ENCODE measurements around the gene PRR14L.
"Not testable (repeated sequence)": the region's sequence is repeated elsewhere in the genome, so short reads cannot be mapped to it uniquely, and the experiment has no call there.

Gene PRR14L

GRCh38 chr22:31749636-31750364 is at the start of gene PRR14L:
Gene PRR14L, minus strand, starts transcription at chr22:31750132. Its CDS starts 11,272 bp downstream, at chr22:31738860.
- DNase-seq (ENCODE audit: low spot score) = peak; percentile 97

GRCh38 chr22:31799358-31799757 is 49.4 kb upstream of the PRR14L start:
- DNase-seq (ENCODE audit: low spot score) = not testable (repeated sequence)

GRCh38 chr22:31790240-31790639 is 40.3 kb upstream of the PRR14L start:
- DNase-seq (ENCODE audit: low spot score) = no peak

GRCh38 chr22:31789803-31790202 is 39.9 kb upstream of the PRR14L start:
- DNase-seq (ENCODE audit: low spot score) = no peak

GRCh38 chr22:31776231-31776630 is 26.3 kb upstream of the PRR14L start:
- DNase-seq (ENCODE audit: low spot score) = no peak

- no peak for DNase-seq (ENCODE audit: low spot score)
Measured at GRCh38 chr22:31773416-31773815, 23.5 kb upstream of the PRR14L start.

- DNase-seq (ENCODE audit: low spot score) = no peak
Measured at GRCh38 chr22:31768422-31769059, 18.6 kb upstream of the PRR14L start.

GRCh38 chr22:31764785-31765184 is 14.9 kb upstream of the PRR14L start:
- DNase-seq (ENCODE audit: low spot score) = no peak

- not testable (repeated sequence) for DNase-seq (ENCODE audit: low spot score)
Measured at GRCh38 chr22:31758860-31759259, 8.9 kb upstream of the PRR14L start.

GRCh38 chr22:31757265-31757664 is 7.3 kb upstream of the PRR14L start:
- DNase-seq (ENCODE audit: low spot score) = no peak

GRCh38 chr22:31754813-31755212 is 4.9 kb upstream of the PRR14L start:
- DNase-seq (ENCODE audit: low spot score) = no peak

GRCh38 chr22:31753634-31754501 is 3.9 kb upstream of the PRR14L start, which contains the start of gene DEPDC5:
Gene DEPDC5, plus strand, starts transcription at chr22:31754019. Its CDS starts 903 bp downstream, at chr22:31754922.
- peak; percentile 94 for DNase-seq (ENCODE audit: low spot score)

- peak; percentile 40 for DNase-seq (ENCODE audit: low spot score)
Measured at GRCh38 chr22:31753005-31753633, 3.2 kb upstream of the PRR14L start.

- DNase-seq (ENCODE audit: low spot score) = no peak
Measured at GRCh38 chr22:31752096-31752847, 2.3 kb upstream of the PRR14L start.

- DNase-seq (ENCODE audit: low spot score) = no peak
Measured at GRCh38 chr22:31750365-31751284, 693 bp upstream of the PRR14L start.

GRCh38 chr22:31748490-31748889 is 1.4 kb downstream of the PRR14L start:
- DNase-seq (ENCODE audit: low spot score) = no peak

GRCh38 chr22:31747441-31747840 is 2.5 kb downstream of the PRR14L start:
- no peak for DNase-seq (ENCODE audit: low spot score)

- DNase-seq (ENCODE audit: low spot score) = no peak
Measured at GRCh38 chr22:31743871-31744270, 6.1 kb downstream of the PRR14L start.

- DNase-seq (ENCODE audit: low spot score) = no peak
Measured at GRCh38 chr22:31742682-31743081, 7.2 kb downstream of the PRR14L start.

- DNase-seq (ENCODE audit: low spot score) = no peak
Measured at GRCh38 chr22:31742115-31742514, 7.8 kb downstream of the PRR14L start.

Measured in hematopoietic multipotent progenitor cell treated with erythropoietin and hydrocortisone succinate and interleukin-3 and kit ligand, for 15 days (in vitro differentiated cells).